Measurements from ENCODE around the gene DOCK4.

The DOCK4 gene

DNA sequence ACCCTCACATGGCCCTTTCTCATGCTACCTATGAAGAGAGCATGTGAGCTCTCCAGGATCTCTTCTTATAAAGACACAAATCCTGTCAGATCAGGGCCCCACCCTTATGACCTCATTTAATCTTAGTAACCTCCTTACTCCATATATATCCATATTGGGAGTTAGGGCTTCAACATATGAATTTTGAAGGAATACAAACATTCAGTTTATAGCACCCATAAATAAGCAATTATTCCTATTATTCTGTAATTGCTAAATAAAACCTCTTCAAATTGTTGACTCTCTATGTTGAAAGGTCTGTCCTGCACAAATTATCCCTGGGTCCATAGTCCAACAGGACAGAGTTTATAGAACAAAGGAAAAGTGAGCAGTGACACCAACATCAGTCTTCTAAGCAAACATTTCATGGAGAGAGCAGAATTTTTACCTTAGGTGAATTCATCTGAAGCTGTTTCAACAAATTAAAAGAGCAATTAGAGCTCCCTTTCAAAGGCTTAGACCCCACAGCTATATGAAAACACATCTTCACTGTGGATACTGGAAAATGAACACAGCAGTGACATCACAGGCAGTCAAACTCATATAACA is 12.2 kb downstream of the DOCK4 start:
- no peak for DNase-seq (ENCODE audit: low read depth, low spot score)
- peak overlapping the region; percentile 86 for H3K27ac ChIP-seq

DNA sequence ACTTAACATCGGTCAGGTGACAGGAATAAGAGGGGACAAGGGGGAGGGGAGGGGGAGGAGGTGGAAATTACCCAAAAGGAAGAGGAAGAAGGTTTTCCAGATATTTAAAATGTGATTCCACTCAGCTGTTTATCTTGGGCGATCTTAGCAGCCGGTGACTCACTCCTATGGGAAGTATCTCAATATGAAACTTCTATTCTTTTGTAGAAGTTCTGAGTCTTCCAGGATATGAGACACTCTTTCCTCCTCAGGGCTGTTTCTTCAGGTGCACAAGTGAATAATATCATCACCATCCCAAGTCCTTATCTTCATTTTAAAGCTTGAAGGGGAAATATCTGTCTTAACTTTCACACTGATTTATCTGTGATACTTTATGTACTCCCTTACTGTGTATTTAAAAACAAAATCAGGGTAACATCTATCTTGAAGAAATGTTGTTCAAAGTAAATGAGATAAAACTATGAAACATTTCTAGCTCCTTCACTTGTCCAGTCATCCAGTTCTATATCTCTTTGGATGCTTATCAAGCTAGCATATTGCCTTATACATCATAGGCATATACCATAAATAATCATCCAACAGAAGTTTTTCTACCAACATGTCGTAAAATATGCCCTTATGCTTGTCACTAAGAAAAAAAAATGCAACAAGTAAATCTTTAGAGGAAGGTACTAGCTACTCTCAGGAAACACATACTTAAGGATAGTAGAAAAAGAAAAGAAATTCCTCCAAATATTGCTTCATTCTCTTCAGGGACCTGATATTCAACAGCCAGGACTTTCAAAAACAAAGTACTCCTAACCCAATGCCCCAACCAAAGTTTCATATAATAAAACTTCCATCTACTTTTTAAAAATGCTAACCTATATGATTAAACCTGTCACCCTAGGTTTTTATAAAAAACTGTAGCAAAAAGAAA is 13.7 kb downstream of the DOCK4 start:
- peak overlapping the region; percentile 86 for H3K27ac ChIP-seq
- DNase-seq (ENCODE audit: low read depth, low spot score) = peak; percentile 69

DNA sequence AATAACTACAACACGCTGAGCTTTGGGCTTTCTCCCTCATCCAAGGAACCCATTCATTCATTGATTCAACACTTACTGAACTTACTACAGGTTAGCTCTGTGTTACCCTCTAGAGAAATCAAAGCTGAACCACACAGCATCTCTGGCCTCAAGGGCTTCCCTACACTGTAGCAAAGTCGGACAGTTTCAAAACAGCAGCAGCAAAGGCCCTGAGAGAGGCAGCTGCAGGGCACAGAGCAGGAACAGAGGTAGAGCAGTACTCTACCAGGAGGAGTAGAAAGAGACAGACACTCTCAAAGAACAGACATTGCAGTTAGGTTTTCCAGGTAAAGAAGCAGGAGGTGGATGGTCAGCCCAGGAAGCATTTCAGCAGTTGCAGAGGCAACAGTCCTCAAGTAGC is 16.1 kb downstream of the DOCK4 start:
- no peak for DNase-seq (ENCODE audit: low read depth, low spot score)

DNA sequence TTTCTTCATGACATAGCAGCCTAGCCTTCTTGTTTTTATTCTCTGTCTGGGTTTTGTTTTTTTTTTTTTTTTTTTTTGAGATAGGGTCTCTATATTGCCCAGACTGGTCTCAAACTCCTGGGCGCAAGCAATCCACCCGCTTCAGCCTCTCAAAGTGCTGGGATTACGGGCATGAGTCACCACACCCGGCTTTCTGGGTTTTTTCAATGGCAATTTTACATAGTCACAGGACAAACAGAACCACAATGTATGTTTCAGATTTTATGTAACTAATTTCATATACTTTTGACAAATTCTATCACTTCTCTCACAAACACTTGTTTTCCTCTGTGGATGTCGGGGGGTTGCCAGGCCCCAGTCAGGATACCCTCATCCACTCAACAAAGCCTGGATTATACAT is 16.5 kb downstream of the DOCK4 start:
- H3K27ac ChIP-seq = no peak overlapping the region
- no peak for DNase-seq (ENCODE audit: low read depth, low spot score)

More for the DNA sequence above, 16.1 kb downstream of the DOCK4 start:
- H3K27ac ChIP-seq = no peak overlapping the region

DNA sequence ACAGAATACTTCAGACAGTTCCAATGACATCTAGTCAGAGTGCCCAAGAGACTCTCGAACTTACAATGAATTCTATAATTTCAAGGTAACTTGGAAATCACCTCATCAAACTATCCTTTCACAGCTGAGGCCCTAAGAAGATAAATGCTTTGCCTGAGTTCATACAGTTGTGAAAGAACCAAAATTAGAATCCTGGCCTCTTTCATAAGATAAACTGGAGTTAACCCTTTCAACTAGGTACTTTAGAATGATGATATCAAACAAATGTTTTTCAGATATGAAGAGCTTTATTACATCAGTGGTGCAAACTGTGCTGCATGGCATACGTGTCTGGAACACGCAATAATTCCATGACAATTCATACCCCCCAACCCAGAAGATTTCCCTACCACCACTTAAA is 17.9 kb downstream of the DOCK4 start:
- no peak for DNase-seq (ENCODE audit: low read depth, low spot score)
- no peak overlapping the region for H3K27ac ChIP-seq

DNA sequence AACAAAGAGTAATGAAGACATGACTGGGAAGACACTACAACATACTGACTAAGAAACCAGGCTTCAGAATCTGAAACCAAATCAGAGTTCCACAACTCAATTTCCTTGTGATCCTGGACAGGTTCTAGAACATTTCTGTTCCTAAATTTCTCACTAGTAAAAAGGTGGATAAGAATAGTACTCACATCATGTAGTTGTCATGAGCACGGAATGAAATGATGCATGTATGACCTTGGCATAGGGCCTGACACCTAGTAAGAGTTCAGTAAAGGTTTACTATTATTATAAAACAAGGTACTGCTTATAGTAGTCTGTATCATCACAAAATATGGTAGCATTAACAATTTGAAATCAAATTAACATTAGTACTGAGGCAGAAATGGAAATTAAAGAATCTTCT is 19.9 kb downstream of the DOCK4 start:
- no peak for DNase-seq (ENCODE audit: low read depth, low spot score)
- no peak overlapping the region for H3K27ac ChIP-seq

DNA sequence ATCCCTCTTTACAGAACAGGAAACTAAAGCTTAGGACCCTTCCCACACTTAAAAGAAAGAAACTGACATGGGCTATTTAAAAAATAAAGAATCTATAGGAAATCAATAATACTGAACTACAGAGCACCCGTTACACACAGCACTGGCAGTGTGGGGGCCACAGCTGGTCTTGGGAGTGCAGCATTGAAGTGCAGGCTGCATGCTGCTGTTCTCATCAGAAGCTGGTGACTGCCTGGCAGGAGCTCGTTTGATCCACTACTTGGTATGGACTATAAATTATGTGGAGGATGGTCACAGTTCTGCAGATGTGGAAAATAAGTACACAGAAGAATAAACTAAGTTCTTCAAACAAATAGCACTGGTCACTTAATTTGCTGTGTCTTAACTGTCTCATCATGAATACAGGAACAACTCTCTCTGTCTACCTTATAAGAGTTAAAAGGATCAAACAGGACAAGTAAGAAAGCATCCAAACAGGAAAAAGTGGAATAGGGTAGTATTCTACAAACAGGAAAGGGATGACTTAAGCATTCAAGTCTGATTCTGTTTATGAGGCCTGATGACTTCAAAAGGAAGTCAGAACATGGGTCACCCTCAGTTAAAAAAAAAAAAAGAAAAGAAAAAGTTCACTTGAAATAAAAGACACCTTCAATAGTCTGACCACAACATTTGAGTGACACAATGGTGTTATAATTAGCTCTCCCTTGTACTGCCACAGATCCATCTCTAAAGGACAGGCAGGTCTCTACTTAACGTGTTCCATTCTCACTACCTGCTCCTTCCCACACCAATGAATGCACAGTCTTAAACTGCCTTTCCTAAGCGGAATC is 21.0 kb downstream of the DOCK4 start:
- no peak overlapping the region for H3K27ac ChIP-seq

DNA sequence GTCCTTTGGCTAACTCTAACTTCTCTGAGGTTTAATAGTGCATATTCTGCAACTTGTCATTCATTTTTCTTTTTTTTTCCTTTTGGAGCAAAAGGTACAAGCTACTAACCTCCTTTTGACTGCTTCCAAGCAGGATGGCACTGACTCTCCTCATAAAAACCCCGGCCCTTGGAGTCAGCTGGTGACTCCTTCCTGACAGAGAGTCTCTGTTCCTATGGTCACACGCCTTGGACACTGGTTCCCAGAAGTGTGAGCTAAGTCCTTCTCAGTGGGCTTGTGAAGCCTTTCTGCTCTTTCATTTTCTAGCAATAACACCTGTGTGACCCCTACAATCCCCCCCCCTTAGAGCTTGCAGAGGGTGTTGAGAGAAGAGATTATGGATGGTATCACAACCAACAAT is 21.7 kb downstream of the DOCK4 start:
- no peak for DNase-seq (ENCODE audit: low read depth, low spot score)

More for the DNA sequence above, 21.0 kb downstream of the DOCK4 start:
- no peak for DNase-seq (ENCODE audit: low read depth, low spot score)

DNA sequence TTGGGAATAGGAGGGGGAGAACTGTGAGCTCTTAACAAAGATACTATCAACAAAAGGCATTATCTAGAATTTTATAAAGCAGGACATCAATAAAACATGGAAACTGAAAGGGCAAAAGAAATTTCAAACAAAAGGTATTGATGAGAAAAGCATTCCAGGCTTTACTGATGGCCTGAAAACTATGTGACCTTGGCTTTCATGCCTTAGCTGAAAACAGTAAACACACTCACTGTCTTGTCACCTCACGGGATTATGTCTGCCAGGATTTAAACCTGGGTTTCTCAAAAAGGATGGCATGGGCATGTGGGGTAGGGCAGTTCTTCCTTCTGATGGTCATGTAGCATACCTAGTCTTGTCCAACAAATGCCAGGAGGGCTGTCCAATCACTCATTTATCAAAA is 22.9 kb downstream of the DOCK4 start:
- no peak for DNase-seq (ENCODE audit: low read depth, low spot score)
- no peak overlapping the region for H3K27ac ChIP-seq

More for the DNA sequence above, 21.7 kb downstream of the DOCK4 start:
- H3K27ac ChIP-seq = no peak overlapping the region

DNA sequence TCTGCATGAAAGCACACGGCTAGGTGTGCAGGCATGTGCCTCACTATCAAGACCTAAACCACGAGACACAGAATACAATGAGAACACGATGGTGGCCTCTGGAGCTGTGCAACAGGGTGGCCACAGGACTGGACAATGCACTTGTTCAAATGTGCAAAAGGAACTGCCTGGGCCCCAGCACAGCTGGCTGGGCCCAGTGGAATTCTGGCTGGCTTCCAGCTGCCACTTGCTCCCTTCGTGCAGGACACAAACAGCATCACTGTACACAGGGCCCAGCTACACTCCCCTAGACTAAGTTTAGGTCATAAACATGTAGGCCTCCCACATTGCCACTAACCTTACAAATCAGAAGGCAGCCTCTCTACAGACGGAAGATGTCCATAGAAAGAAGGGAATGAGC is 23.4 kb downstream of the DOCK4 start:
- H3K27ac ChIP-seq = no peak overlapping the region
- no peak for DNase-seq (ENCODE audit: low read depth, low spot score)

DNA sequence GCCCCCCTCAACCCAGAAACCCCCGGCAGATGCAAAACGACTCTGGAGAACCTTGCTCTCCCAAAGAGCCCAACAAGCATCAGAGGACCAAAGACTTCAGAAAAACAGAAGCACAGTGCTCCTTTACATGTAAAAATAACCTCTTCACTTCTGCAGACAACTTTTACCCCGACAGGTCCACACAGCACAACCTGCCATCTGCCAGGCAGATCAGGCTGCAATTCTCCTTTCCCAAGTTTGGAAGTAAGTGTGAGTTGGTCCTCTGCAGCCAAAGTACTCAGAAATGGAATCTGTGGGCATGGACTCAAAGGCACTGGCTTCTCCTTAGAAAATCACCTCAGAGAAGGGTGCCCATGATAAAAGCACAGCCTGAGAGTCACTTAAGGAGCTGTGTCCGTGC is 26.0 kb downstream of the DOCK4 start:
- no peak for DNase-seq (ENCODE audit: low read depth, low spot score)
- no peak overlapping the region for H3K27ac ChIP-seq

DNA sequence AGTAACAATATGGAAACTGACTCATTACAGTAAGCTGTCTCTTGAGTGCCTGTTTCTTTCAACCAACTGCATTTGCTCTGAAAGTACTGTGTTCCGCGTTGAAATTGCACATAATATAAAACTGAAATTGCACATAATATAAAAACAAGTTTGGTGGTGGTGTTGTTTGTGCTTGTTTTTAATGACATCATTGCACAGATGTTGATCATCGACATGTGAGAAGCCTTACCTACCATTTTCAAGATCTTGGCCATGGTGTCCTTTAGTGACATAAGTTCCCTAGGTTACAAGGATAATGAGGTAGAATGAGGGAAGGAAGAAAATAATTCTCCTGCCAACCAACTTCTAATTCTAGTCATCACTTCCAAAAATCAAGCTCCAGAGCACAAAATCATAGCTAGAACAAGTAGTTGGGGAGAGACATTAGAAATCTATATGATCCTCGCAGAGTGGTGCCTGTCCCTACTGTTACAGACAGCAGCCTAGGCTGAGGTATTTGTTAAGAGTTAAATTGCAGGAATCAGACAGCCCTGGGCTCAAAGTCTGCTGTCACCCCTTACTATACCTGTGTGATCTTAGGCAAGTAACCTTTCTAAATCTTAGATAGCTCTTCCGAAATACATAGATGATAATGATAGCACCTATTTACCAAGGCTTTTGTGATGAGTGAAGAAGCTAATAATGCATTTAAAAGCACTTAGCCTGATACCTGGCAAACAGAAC is 29.3 kb downstream of the DOCK4 start:
- no peak for DNase-seq (ENCODE audit: low read depth, low spot score)
- H3K27ac ChIP-seq = no peak overlapping the region

DNA sequence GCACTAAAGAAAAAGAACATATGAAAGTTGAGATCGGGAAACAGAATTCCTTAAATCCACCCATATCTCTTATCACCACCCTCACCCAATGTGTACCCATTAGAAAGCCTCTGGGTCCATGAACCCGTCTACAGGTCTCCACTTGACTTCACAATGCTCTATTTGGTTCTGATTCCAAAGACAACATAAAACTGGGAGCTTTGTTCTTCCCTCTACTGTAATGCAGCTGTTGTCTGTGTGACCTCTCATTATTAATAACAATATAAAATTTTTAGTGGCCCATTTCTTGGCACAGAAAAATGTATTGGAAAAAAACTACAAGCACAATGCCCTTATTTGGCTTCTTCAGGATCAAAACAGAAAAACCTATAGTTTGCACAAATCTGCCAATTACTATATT is 30.0 kb downstream of the DOCK4 start:
- H3K27ac ChIP-seq = no peak overlapping the region

DNA sequence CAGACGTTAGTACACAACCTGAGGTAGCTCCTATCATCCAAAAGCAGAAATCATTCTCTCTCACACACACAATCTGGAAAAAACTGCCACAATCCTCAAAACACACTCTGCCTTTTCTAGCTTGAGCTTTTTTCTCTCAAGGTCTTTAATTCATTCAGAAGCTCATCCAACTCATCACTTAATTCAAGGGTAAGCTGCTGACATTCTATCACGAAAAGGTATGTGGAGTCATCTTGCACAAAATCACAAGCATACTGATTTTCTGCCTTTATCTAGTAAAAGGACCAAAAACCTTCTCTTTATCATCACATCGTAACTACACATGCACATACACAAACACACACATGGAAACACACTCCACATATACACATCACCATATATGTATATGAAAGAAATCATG is 32.0 kb downstream of the DOCK4 start:
- no peak for DNase-seq (ENCODE audit: low read depth, low spot score)
- no peak overlapping the region for H3K27ac ChIP-seq

More for the DNA sequence above, 30.0 kb downstream of the DOCK4 start:
- DNase-seq (ENCODE audit: low read depth, low spot score) = no peak

DNA sequence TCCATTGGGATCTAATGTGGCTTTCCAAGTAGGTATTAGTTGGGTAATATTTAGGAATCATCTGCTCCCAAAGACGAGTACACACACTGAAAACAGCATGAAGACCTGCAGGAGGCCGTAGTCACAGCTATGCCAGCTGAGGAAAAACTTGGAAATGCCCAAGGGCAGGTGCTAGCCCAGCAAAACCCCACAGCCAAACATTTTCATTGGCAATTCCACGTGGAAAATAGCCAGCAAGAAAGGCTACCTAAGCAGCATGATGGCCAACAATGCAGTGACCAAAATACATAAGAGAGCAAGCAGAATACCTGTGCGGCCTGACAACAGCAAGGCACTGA is 32.7 kb downstream of the DOCK4 start:
- no peak for DNase-seq (ENCODE audit: low read depth, low spot score)
- no peak overlapping the region for H3K27ac ChIP-seq

DNA sequence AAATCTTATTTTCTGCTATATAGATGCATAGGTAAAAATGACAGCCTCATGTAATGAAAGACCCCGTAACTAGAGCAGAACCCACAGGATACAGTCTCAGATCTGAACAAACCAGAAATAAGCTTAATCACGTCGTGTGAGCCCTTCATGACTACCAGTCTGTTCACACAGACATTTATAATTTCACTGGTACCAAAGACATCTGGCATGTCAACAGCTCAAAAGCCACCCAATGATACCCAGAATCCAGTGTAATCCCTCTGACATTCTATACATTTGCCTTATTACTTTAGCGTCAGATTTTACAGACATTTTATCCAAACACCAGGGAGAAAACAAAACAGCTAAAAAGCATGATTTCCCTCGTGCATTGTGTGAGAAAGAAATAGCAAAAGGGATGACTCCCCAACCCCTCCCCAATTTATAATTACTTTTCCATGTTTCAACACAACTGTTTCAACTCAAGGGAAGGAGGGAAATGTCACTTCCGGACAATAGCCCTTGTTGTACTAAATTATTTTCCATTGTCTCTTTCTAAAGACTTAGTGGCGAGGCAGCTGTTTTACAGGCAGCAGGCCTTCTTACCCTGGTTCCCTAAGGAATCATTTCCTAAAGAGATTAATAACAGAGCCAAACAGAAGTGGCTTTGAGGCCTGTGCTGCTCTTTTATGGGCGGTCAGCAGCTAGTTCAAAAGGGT is 33.2 kb downstream of the DOCK4 start:
- DNase-seq (ENCODE audit: low read depth, low spot score) = no peak
- no peak overlapping the region for H3K27ac ChIP-seq

DNA sequence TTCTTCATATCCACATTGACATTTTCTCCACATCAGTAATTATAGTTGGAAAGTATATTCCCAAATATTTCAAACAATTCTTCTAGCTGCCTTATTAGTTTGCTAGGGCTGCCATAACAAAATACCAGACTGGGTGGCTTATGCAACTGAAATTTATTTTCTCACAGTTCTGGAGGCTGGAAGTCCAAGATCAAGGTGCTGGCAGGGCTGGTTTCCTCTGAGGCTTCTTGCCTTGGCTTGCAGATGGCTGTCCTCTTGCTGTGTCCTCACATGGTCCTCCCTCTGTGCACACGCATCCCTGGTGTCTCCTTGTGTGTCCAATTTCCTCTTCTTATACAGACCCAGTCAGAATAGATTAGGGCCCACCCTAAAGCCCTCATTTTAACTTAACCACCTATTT is 34.5 kb downstream of the DOCK4 start:
- H3K27ac ChIP-seq = no peak overlapping the region
- DNase-seq (ENCODE audit: low read depth, low spot score) = no peak

DNA sequence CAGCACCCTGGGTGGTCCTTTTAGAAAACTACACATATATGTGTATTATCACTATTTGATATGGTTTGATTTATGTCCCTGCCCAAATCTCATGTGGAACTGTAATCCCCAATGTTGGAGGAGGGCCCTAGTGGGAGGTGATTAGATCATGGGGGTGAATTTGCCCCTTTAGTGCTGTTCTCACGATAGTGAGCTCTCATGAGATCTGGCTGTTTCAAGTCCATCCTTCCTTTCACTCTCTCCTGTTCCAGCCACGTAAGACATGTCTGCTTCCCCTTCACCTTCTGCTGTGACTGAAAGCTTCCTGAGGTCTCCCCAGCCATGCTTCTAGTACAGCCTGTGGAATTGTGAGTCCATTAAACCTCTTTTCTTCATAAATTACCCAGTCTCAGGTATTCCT is 37.3 kb downstream of the DOCK4 start:
- H3K27ac ChIP-seq = no peak overlapping the region
- no peak for DNase-seq (ENCODE audit: low read depth, low spot score)

DNA sequence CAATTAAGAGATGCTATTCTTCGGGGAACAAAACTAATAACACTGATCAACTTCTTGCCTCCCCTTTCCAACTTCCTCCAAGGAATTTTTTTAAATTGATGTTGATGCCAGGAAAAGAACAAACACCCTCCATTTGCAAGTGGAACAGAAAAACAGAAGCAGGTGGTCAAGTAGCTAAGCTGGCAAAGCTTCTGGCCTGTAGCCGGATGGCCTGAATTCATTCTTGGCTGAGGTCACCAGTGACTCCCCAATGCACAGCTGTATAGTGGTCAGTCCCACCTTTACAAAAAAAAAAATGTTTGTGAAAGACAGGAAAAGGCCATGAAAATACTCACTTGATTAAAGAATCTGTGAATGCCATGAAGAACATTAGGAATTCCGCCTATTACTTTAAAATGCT is 39.1 kb downstream of the DOCK4 start:
- H3K27ac ChIP-seq = no peak overlapping the region
- DNase-seq (ENCODE audit: low read depth, low spot score) = no peak

Data from epithelial cell of prostate (primary cell).